ENCODE data around the gene LRRC28.

LRRC28 gene

GRCh38 chr15:99224372-99225214 lies 26.7 kb upstream of the LRRC28 start:
- H4K20me1 ChIP-seq (ENCODE audit: insufficient read depth, low read length) = peaks cover 4% of the 10 kb centered on the region; the same call in 1 of the 2 replicates
- no peaks in the 10 kb centered on the region for H3K79me2 ChIP-seq (ENCODE audit: low read length)
- no peak overlapping the region for H3K9ac ChIP-seq (ENCODE audit: low read length)
- H3K4me2 ChIP-seq (ENCODE audit: low read length) = no peak overlapping the region
- no peaks in the 10 kb centered on the region for H3K27me3 ChIP-seq (ENCODE audit: low read depth, low read length)
- no peak overlapping the region for H3K4me3 ChIP-seq (ENCODE audit: low read length)
- no peaks in the 10 kb centered on the region for H3K9me3 ChIP-seq (ENCODE audit: insufficient read depth, low read length)
- no peaks in the 10 kb centered on the region for H3K4me1 ChIP-seq (ENCODE audit: low read length)
- TF ChIP-seq, protein P1, sequence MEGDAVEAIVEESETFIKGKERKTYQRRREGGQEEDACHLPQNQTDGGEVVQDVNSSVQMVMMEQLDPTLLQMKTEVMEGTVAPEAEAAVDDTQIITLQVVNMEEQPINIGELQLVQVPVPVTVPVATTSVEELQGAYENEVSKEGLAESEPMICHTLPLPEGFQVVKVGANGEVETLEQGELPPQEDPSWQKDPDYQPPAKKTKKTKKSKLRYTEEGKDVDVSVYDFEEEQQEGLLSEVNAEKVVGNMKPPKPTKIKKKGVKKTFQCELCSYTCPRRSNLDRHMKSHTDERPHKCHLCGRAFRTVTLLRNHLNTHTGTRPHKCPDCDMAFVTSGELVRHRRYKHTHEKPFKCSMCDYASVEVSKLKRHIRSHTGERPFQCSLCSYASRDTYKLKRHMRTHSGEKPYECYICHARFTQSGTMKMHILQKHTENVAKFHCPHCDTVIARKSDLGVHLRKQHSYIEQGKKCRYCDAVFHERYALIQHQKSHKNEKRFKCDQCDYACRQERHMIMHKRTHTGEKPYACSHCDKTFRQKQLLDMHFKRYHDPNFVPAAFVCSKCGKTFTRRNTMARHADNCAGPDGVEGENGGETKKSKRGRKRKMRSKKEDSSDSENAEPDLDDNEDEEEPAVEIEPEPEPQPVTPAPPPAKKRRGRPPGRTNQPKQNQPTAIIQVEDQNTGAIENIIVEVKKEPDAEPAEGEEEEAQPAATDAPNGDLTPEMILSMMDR (IDR thresholded peaks at IDR 0.05; ENCODE audit: low read depth, low read length) = no peak
- TF ChIP-seq EZH2phosphoT487 (IDR thresholded peaks at IDR 0.05; ENCODE audit: low read depth) = no peak
- no peak overlapping the region for H2AFZ ChIP-seq (ENCODE audit: low read depth, low read length)
- H3K27ac ChIP-seq (ENCODE audit: low read length) = no peak overlapping the region
- no peaks in the 10 kb centered on the region for H3K36me3 ChIP-seq (replicated peaks; ENCODE audit: low read depth, low read length)

- Histone ChIP-seq H4K20me1 (ENCODE audit: insufficient read depth, low read length) (peaks cover 4% of the 10 kb centered on the region; the same call in 1 of the 2 replicates), H2AFZ (ENCODE audit: low read depth, low read length) (no peak overlapping the region), H3K4me3 (ENCODE audit: low read length) (no peak overlapping the region), H3K9me3 (ENCODE audit: insufficient read depth, low read length) (no peaks in the 10 kb centered on the region), H3K4me1 (ENCODE audit: low read length) (no peaks in the 10 kb centered on the region), H3K27me3 (ENCODE audit: low read depth, low read length) (no peaks in the 10 kb centered on the region), H3K4me2 (ENCODE audit: low read length) (no peak overlapping the region), H3K9ac (ENCODE audit: low read length) (no peak overlapping the region), H3K36me3 (replicated peaks; ENCODE audit: low read depth, low read length) (no peaks in the 10 kb centered on the region), H3K27ac (ENCODE audit: low read length) (no peak overlapping the region), H3K79me2 (ENCODE audit: low read length) (no peaks in the 10 kb centered on the region)
- TF ChIP-seq, protein P1 (IDR thresholded peaks at IDR 0.05; ENCODE audit: low read depth, low read length) = no peak
- TF ChIP-seq EZH2phosphoT487 (IDR thresholded peaks at IDR 0.05; ENCODE audit: low read depth) = no peak
Measured at GRCh38 chr15:99226802-99227201, 24.5 kb upstream of the LRRC28 start.

DNA sequence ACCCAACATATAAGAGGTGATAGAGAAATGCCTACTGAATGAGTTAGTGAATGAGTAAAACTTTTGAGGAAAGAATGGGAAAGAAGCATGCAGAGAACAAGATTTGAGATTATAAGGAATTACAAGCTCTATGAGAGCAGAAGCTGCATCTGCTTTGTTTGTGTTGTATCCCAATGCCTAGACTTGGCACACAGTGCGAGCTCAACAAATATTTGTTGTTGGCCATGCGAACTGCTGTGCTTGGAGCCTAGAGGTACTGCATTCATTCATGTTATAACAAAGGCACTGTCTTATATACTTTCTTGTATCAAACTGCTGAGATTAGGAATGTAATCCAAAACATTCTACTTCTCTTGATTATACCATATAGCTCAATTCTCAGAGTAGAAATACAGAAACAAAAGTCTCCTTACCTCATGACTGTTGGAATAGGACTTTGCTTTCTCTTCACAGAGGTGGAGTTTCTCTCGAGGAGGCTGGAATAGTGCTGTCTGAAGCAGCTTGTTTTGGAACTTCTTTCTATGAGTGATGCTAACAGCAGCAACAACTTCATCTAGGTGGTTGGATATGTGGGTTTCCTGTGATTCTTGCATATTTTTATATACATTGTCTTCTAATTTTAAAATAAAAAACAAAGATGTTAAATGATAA lies 23.0 kb upstream of the LRRC28 start:
- H3K36me3 ChIP-seq (replicated peaks; ENCODE audit: low read depth, low read length) = no peaks in the 10 kb centered on the region
- no peak overlapping the region for H3K4me2 ChIP-seq (ENCODE audit: low read length)
- no peaks in the 10 kb centered on the region for H3K4me1 ChIP-seq (ENCODE audit: low read length)
- no peak overlapping the region for H3K27ac ChIP-seq (ENCODE audit: low read length)
- no peak for TF ChIP-seq EZH2phosphoT487 (IDR thresholded peaks at IDR 0.05; ENCODE audit: low read depth)
- TF ChIP-seq, protein P1 (IDR thresholded peaks at IDR 0.05; ENCODE audit: low read depth, low read length) = no peak
- H4K20me1 ChIP-seq (ENCODE audit: insufficient read depth, low read length) = peaks cover 4% of the 10 kb centered on the region; the same call in 1 of the 2 replicates
- H3K79me2 ChIP-seq (ENCODE audit: low read length) = no peaks in the 10 kb centered on the region
- no peaks in the 10 kb centered on the region for H3K9me3 ChIP-seq (ENCODE audit: insufficient read depth, low read length)
- H2AFZ ChIP-seq (ENCODE audit: low read depth, low read length) = no peak overlapping the region
- H3K9ac ChIP-seq (ENCODE audit: low read length) = no peak overlapping the region
- H3K4me3 ChIP-seq (ENCODE audit: low read length) = no peak overlapping the region
- H3K27me3 ChIP-seq (ENCODE audit: low read depth, low read length) = no peaks in the 10 kb centered on the region

- H3K79me2 ChIP-seq (ENCODE audit: low read length) = no peaks in the 10 kb centered on the region
- no peaks in the 10 kb centered on the region for H3K9me3 ChIP-seq (ENCODE audit: insufficient read depth, low read length)
- H4K20me1 ChIP-seq (ENCODE audit: insufficient read depth, low read length) = peaks cover under 1% of the 10 kb centered on the region; the same call in 1 of the 2 replicates
- no peak overlapping the region for H3K27ac ChIP-seq (ENCODE audit: low read length)
- H3K27me3 ChIP-seq (ENCODE audit: low read depth, low read length) = no peaks in the 10 kb centered on the region
- no peak overlapping the region for H3K4me2 ChIP-seq (ENCODE audit: low read length)
- H3K4me3 ChIP-seq (ENCODE audit: low read length) = no peak overlapping the region
- H2AFZ ChIP-seq (ENCODE audit: low read depth, low read length) = no peak overlapping the region
- no peaks in the 10 kb centered on the region for H3K36me3 ChIP-seq (replicated peaks; ENCODE audit: low read depth, low read length)
- H3K4me1 ChIP-seq (ENCODE audit: low read length) = no peaks in the 10 kb centered on the region
- TF ChIP-seq EZH2phosphoT487 (IDR thresholded peaks at IDR 0.05; ENCODE audit: low read depth) = no peak
- TF ChIP-seq, protein P1 (IDR thresholded peaks at IDR 0.05; ENCODE audit: low read depth, low read length) = no peak
- H3K9ac ChIP-seq (ENCODE audit: low read length) = no peak overlapping the region
Measured at GRCh38 chr15:99230867-99231266, 20.4 kb upstream of the LRRC28 start.

All from OCI-LY3 (cell line).